ENCODE data around the gene ZEB1. TPM values are rescaled to one million over a fixed set of nuclear protein-coding genes. Genes with fewer than 3 reads are reported as not detected.

The ZEB1 gene
- polyA plus RNA-seq, 1 donor from 2014 or later, result 18.0 TPM

- Histone ChIP-seq H3K36me3 (ENCODE audit: insufficient read depth, low read length) (no peaks in the 10 kb centered on the region), H2AFZ (ENCODE audit: low read depth, low read length) (no peak overlapping the region), H4K20me1 (ENCODE audit: insufficient read depth) (no peaks in the 10 kb centered on the region), H3F3A (ENCODE audit: insufficient read depth, low read length, poor library complexity, severe bottlenecking) (no peaks in the 10 kb centered on the region), H3K4me2 (ENCODE audit: low read length) (no peak overlapping the region), H3K9me3 (ENCODE audit: low read length) (peaks cover 9% of the 10 kb centered on the region), H3K27ac (ENCODE audit: low read length) (no peak overlapping the region), H3K79me2 (replicated peaks; ENCODE audit: insufficient read depth, low read length) (peaks cover 38% of the 10 kb centered on the region), H3K9me2 (ENCODE audit: insufficient read depth, low read length) (no peaks in the 10 kb centered on the region), H3K9ac (ENCODE audit: low read length) (no peak overlapping the region), H3K4me3 (ENCODE audit: low read length) (no peak overlapping the region), H3K27me3 (ENCODE audit: insufficient read depth, low read depth, low read length) (no peaks in the 10 kb centered on the region)
- TF ChIP-seq RAD21 (conservative IDR thresholded peaks at IDR 0.05) (no peak), TAF1 (IDR thresholded peaks at IDR 0.05; ENCODE audit: low read depth) (no peak), MXI1 (conservative IDR thresholded peaks at IDR 0.05; ENCODE audit: poor library complexity, severe bottlenecking) (no peak), SMC3 (conservative IDR thresholded peaks at IDR 0.05; ENCODE audit: poor library complexity) (no peak), REST (IDR thresholded peaks at IDR 0.05; ENCODE audit: borderline replicate concordance) (no peak), EZH2 (IDR thresholded peaks at IDR 0.05; ENCODE audit: borderline replicate concordance, insufficient read depth, low read length, poor library complexity, severe bottlenecking) (no peak), EP300 (conservative IDR thresholded peaks at IDR 0.05; ENCODE audit: poor library complexity, severe bottlenecking) (no peak), POLR2AphosphoS5 (IDR thresholded peaks at IDR 0.05) (no peak), CTCF (IDR thresholded peaks at IDR 0.05; ENCODE audit: poor library complexity, severe bottlenecking) (no peak)
Measured at GRCh38 chr10:31366703-31367102, 47.7 kb downstream of the ZEB1 start.

- Histone ChIP-seq H3K36me3 (ENCODE audit: insufficient read depth, low read length) (no peaks in the 10 kb centered on the region), H2AFZ (ENCODE audit: low read depth, low read length) (no peak overlapping the region), H3K9me3 (ENCODE audit: low read length) (no peaks in the 10 kb centered on the region), H3K4me3 (ENCODE audit: low read length) (no peak overlapping the region), H3K9ac (ENCODE audit: low read length) (no peak overlapping the region), H3K27me3 (ENCODE audit: insufficient read depth, low read depth, low read length) (no peaks in the 10 kb centered on the region), H3K79me2 (replicated peaks; ENCODE audit: insufficient read depth, low read length) (peaks cover 52% of the 10 kb centered on the region), H3K9me2 (ENCODE audit: insufficient read depth, low read length) (no peaks in the 10 kb centered on the region), H3K4me2 (ENCODE audit: low read length) (no peak overlapping the region), H3F3A (ENCODE audit: insufficient read depth, low read length, poor library complexity, severe bottlenecking) (no peaks in the 10 kb centered on the region), H4K20me1 (ENCODE audit: insufficient read depth) (no peaks in the 10 kb centered on the region), H3K27ac (ENCODE audit: low read length) (no peak overlapping the region)
- TF ChIP-seq POLR2AphosphoS5 (IDR thresholded peaks at IDR 0.05) (no peak), MXI1 (conservative IDR thresholded peaks at IDR 0.05; ENCODE audit: poor library complexity, severe bottlenecking) (no peak), SMC3 (conservative IDR thresholded peaks at IDR 0.05; ENCODE audit: poor library complexity) (no peak), CTCF (IDR thresholded peaks at IDR 0.05; ENCODE audit: poor library complexity, severe bottlenecking) (no peak), RAD21 (conservative IDR thresholded peaks at IDR 0.05) (no peak), TAF1 (IDR thresholded peaks at IDR 0.05; ENCODE audit: low read depth) (no peak), EZH2 (IDR thresholded peaks at IDR 0.05; ENCODE audit: borderline replicate concordance, insufficient read depth, low read length, poor library complexity, severe bottlenecking) (no peak), REST (IDR thresholded peaks at IDR 0.05; ENCODE audit: borderline replicate concordance) (no peak), EP300 (conservative IDR thresholded peaks at IDR 0.05; ENCODE audit: poor library complexity, severe bottlenecking) (no peak)
Measured at GRCh38 chr10:31368724-31369123, 49.7 kb downstream of the ZEB1 start.

Data from neural cell (in vitro differentiated cells).